Vagina (tissue), 2 donors: ENCODE data around the gene GSTO1.

Experiments used
- POLR2A ChIP-seq, 2 donors: fragments of 450-650 bp; IDR thresholded peaks; one replicate each; pipeline ENCODE4 v1.6.1; 2017; ENCODE audit warnings: antibody characterized with exemption in 2 of 2, mild to moderate bottlenecking in 2 of 2, moderate library complexity in 2 of 2
- TF ChIP-seq, protein P1 (sequence below), 3 experiments: fragments of 450-650 bp in 2 of 3; fragments of 200-600 bp in 1 of 3; sonication (generic) in 1 of 3; IDR thresholded peaks; one replicate each; pipeline ENCODE4 v1.5.1; 2017 to 2019; ENCODE audit warnings: antibody characterized with exemption in 3 of 3, mild to moderate bottlenecking in 2 of 3, moderate library complexity in 2 of 3

DNA sequence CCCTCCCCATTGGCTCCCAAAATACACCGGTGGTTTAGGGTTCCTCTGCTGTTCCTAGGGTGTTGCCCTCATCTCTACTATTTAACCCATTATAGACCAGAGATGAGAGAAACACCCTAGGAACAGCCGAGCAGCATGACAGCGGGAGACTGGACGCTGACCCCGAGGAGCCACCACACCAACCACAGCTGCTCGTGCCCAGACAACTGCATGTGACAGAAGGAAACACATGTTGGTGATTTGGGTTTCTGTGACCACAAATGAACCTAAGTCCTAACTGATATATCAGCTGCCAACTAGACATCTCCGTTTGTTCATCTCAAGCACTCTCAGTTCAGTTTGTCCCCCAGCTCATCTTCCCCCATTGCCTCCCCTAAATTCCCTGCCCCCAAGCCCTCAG is 35.9 kb upstream of the GSTO1 start:
- TF ChIP-seq, protein P1, sequence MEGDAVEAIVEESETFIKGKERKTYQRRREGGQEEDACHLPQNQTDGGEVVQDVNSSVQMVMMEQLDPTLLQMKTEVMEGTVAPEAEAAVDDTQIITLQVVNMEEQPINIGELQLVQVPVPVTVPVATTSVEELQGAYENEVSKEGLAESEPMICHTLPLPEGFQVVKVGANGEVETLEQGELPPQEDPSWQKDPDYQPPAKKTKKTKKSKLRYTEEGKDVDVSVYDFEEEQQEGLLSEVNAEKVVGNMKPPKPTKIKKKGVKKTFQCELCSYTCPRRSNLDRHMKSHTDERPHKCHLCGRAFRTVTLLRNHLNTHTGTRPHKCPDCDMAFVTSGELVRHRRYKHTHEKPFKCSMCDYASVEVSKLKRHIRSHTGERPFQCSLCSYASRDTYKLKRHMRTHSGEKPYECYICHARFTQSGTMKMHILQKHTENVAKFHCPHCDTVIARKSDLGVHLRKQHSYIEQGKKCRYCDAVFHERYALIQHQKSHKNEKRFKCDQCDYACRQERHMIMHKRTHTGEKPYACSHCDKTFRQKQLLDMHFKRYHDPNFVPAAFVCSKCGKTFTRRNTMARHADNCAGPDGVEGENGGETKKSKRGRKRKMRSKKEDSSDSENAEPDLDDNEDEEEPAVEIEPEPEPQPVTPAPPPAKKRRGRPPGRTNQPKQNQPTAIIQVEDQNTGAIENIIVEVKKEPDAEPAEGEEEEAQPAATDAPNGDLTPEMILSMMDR (IDR thresholded peaks at IDR 0.05), result no peak
- TF ChIP-seq POLR2A (IDR thresholded peaks at IDR 0.05), result no peak
